Fibroblast of skin of back (primary cell): ENCODE results near the gene TSKU.

Experiments used
- DNase-seq: peaks from one replicate; pipeline ENCODE4 v3.0.0-alpha.2; 2013

TSKU gene

DNA sequence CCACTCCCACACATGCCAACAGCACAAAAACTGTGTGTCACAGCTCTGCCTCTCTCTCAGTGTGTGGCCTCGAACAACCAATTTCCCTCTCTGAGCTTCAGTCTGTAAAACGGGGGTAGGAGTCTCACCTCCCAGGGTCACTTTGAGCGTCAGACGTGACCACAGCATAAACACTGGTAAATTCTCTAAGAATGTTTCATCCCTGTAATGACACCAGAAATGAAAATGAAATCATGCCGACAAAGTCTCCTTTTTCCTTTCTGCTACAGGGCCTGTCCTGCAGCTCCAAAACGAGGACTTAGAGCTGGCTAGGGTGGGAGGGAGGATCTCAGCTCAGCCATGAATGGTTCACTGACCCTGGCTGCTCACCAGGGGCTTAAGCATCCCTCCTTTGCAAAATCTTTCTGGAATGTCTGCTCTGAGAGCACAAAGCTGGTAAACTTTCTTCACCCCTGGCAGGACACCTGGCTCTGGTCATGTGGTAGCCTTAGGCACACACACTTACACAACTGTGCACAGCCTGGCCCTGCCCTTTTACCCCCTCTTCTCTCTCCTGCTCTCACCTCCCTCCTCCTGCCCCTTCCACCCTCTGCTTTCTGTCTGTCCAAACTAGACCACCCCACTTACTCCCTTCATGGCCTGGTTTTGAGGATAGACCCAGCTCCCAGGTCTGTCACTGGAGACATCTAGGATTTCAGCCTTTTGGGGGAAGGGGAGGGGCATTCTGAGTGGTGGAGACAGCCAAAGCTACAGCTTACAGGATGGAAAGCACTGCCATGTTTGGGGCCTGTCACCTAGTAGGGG is 12.3 kb upstream of the TSKU start:
- DNase-seq: peak; percentile 98

DNA sequence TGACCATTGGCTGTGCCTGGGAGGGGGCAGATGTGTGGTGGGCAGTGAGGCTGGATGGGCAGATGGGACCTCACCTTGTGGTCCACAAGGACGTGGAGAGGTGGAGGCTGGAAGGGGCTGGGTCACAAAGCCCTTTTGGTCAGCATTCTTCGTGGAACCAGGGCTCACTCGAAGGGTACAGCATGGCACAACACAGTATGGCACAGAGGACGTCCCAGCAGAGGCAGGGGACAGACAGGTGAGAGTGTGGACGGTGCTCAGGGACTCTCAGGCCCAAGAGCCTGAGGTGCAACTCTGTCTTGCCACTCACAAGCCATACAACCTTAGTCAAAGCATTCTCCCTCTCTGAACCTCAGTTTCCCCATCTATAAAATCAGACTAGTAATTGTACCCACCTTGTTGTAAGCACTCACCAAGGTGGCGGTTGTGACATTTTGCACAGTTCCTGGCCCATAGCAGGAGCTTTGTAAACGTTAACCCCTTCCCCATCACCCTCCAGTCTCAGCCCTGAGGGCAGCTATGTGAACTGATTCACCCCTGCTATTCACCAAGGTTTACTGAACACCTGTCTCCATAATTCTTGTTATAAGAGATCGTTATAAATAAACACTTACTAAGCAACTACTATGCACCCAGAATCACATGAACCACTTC is 11.6 kb upstream of the TSKU start:
- no peak for DNase-seq

DNA sequence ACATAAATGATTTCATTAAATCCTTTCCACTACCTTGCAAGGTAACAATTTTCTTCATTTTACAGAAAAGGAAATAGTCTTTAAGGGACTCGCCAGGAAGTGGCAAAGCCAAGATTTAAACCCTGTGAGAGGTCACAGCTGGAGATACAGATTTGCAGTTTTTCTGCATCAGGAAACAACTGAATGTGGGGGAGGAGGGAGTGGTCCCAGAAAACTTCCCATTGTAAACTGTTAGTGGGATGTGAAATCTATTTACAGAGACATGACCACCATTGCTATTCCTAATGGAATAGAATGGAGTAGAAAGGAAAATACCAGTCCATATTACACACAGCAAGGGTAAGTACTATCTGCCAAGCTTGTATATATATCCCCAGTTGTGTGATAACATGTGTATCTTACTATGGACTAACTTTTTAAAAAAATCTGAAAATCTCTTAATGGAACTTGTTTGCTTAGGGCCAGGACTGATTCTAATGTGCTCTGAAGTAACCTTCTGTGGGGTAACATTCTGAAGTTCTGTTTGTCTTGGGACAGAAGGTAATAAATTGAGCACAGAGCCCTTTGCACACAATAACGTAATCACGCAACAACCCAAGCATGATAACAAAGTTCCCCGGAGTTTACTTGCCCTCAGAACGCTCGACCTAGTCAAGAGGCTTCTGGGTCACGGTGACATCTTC is 10.9 kb upstream of the TSKU start:
- DNase-seq: no peak

DNA sequence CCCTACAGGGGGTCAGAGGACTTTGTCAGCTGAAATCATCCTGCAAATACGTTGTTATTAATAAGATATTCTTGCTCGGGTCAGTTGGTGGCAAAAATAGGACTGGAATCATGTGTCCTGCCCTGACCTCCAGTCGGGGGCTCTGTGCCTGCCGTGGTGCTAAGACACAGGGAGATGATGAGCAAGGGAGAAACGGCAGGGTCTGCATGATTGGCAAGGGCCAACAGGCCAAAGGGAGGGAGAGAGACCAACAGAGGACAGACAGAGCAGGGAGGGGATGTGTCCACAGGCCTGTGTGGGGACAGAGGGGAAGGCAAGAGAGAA is 10.4 kb upstream of the TSKU start:
- DNase-seq: no peak

DNA sequence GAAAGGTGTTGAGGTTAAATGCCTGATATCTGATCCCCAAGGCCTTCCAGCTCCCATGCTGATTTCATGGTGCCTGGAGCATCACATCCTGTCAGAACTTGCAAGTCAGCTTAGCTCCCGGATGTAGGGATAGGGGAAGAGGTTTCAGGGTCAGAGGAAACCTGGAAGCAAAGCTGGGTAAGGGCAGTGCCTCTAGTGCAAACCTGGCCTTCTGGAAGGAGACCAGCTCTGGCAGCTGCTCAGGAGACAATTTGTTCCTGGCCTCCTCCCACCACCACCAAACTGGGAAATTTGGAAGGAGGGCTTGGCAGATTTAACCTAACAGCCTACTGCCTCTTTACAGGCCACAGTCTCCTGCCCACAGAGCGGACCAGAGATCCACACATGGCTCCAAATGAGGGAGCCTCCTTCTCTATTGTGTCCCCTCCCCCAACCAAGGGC is 9.2 kb upstream of the TSKU start:
- DNase-seq: no peak

DNA sequence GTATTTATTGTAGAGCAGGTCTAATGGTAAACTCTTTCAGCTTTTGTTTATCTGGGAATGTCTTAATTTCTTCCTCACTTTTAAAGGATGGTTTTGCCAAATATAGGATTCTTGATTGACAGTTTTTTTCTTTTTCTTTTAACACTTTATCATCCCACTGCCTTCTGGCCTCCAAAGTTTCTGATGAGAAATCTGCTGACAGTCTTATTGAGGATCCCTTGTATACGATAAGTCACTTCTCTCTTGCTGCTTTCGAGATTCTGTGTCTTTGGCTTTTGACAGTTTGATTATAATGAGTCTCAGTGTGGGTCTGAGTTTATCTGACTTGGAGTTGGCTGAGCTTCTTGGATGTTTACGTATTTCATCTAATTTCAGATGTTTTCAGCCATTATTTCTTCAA is 6.7 kb upstream of the TSKU start:
- no peak for DNase-seq

GRCh38 chr11:76777305-76777704 is 5.9 kb upstream of the TSKU start:
- no peak for DNase-seq

DNA sequence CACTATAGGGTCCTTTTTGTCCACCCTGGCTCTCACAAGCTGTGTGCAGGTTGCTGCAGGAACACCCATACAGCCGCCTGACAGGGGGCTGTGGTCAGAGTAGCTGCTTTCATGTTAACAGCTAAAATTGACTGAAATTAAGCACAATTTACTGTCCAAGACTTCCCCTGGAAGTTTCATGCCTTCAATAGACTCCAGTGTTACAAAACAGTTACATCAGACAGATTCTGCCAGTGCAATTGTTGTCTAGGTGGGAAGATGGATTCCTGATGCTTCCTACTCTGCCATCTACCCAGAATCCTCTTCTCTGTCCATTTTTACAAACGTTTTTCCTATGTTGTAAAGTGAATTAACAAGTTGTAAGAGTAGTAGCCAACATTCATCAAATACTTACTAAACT is 5.3 kb upstream of the TSKU start:
- no peak for DNase-seq

DNA sequence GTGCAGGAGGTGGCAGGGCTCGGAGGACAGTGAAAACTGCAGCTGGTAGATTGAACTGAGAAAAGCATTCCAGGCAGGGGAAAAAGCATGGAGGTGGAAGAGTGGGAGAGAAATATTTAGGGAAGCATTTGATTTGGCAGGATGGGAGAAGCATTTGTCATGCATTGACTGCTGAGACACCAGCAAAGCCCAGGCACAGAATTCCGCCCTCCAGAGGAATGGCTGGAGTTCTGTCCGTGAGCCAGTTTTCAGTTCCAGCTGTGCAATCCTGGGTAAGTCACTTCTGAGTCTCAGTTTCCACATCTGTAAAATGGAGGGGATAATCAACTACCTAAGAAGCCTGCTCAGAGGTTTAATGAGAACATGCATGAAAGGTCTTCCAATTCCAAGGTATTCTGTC is 4.3 kb upstream of the TSKU start:
- DNase-seq: no peak

DNA sequence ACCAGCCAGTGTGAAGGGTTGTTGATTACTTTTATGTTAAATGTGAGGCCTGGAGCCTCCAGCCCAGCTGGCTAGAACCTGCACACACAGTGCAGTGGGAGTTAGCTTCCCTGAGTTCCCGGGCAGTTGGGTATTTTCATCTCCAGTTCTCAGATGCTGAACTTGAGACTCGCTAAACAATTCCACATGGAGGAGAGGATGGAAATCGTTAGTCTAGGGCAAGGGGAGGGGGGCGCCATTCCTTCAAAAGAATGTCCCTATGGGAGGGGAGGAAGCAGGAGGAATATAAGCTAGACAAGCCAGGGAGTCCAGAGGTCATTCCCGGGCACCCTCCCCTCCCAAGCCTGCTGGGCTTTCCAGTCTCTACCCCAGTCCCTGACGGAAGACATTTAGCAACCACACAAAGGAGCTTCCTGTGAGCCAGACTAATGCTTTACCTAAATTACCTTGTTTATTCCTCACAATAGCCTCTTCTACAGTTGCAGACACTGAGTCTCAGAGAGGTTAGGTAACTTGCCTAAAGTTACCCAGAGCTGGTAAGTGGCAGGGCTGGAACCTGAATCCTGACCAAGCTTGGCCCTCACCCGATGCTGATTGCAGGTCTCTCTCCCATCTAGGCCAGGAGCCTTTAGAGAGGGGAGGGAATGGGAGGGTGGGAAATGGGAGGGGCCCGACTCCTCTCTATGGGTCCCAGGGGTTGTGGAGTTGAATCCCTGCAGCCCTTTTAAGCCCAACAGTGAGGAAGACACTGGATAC is 1.9 kb upstream of the TSKU start:
- DNase-seq: peak; percentile 61

- DNase-seq: no peak
Measured at GRCh38 chr11:76781807-76782530, 1.2 kb upstream of the TSKU start.

DNA sequence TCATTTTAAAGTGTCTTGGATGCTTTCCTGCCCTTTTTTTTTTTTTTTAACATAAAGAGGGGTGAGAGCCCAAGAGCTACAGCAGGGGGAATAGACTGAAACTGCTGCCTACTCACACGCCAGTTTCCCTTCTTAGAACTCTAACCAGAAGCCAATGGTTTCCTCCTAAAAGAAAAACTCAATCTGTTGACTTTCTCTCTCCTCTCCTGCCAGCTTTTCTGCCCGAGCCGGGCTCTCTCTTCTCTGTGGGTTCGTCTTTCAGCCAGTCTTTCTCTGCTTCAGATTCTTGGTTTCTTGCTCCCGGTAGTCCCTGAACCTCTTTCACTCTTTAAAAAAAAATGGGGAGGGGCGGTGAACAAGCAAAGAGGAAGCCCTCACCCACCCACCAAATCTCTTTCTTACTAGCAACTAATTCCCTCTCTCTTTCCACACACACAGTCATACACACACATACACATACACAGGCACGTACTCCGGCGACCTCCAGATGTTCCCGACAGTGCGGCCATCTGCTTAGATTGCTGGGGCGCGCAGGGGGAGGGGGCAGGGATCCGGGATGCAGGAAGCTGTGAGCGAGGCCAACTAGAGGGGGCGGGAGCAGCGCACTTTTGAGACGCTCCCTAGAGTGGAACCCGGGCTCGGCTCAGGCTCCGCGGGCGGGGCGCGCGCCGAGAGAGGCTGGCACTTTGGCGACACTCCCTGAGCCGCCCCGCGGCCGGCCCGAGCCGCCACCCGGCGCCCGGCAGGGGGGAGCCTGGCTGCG is 444 bp upstream of the TSKU start:
- peak; percentile 97 for DNase-seq

- peak; percentile 72 for DNase-seq
Measured at GRCh38 chr11:76783896-76784813, 999 bp downstream of the TSKU start.

GRCh38 chr11:76785513-76785912 is 2.4 kb downstream of the TSKU start:
- no peak for DNase-seq

- DNase-seq: no peak
Measured at GRCh38 chr11:76786016-76786415, 2.9 kb downstream of the TSKU start.

GRCh38 chr11:76786441-76787014 is 3.4 kb downstream of the TSKU start:
- DNase-seq: no peak

GRCh38 chr11:76787271-76787670 is 4.1 kb downstream of the TSKU start:
- DNase-seq: no peak

GRCh38 chr11:76787911-76788596 is 4.9 kb downstream of the TSKU start:
- DNase-seq: no peak

DNA sequence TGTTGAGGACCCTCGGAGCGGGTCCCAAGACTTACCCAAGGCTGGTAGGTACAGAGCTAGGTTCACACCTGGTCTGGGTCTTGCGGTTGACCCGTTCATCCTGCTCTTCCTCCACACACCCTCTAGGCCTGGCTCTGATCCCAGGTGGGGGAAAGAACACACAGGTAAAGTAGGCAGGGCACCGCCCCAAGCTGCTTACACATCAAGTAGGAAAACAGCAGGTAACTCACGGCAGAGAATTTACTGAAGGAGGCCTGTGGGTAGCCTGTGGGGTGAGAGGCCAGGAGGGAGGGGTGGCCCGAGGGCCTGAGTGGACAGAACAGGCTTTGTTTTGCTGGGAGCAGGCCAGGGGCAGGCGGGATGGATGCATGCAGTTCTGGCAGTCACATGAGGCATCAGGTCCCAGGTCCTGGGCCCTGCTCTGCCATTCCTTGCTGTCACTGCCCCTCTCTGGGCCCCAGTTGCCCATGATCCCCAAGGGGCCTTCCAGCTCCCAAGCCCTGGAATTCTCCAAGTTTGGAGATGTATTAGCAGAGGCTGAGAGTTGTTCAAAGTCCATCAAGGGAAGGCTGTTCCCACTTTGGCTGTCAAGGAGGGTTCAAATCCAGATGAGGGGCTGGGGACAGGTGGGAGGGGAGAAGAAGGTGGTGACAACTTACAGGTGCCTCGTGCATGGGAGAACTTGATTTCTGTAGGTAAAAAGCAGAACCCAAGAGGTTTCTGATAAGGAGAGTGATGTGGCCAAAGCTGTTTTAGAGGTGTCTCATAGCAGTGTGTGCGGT is 5.7 kb downstream of the TSKU start:
- no peak for DNase-seq
